ENCODE results near the gene MCM5.
"Not testable (repeated sequence)": the region's sequence is repeated elsewhere in the genome, so short reads cannot be mapped to it uniquely, and the experiment has no call there.

Gene MCM5

GRCh38 chr22:35399678-35400500 lies at the start of gene MCM5:
Gene MCM5, plus strand, starts transcription at chr22:35400140. Its CDS starts 299 bp downstream, at chr22:35400439.
- peak; percentile 91 to 93 for DNase-seq (ENCODE audit: low read depth in 2 of 2, low spot score in 1 of 2)

- DNase-seq (ENCODE audit: low read depth in 2 of 2, low spot score in 1 of 2) = peak; percentile 52 to 73
These were observed 49.1 kb upstream of the MCM5 start for GRCh38 chr22:35350539-35351503.

- DNase-seq (ENCODE audit: low read depth in 2 of 2, low spot score in 1 of 2) = no peak
These were observed 47.5 kb upstream of the MCM5 start for GRCh38 chr22:35352214-35353111.

GRCh38 chr22:35353318-35353717 lies 46.6 kb upstream of the MCM5 start:
- DNase-seq (ENCODE audit: low read depth in 2 of 2, low spot score in 1 of 2) = no peak

GRCh38 chr22:35354068-35354467 lies 45.9 kb upstream of the MCM5 start:
- DNase-seq (ENCODE audit: low read depth in 2 of 2, low spot score in 1 of 2) = no peak

- no peak for DNase-seq (ENCODE audit: low read depth in 2 of 2, low spot score in 1 of 2)
These were observed 41.9 kb upstream of the MCM5 start for GRCh38 chr22:35357883-35358621.

- DNase-seq (ENCODE audit: low read depth in 2 of 2, low spot score in 1 of 2) = no peak
These were observed 40.4 kb upstream of the MCM5 start for GRCh38 chr22:35359380-35360065.

GRCh38 chr22:35361001-35361558 lies 38.9 kb upstream of the MCM5 start:
- no peak for DNase-seq (ENCODE audit: low read depth in 2 of 2, low spot score in 1 of 2)

GRCh38 chr22:35363566-35364086 lies 36.3 kb upstream of the MCM5 start:
- no peak for DNase-seq (ENCODE audit: low read depth in 2 of 2, low spot score in 1 of 2)

- not testable (repeated sequence) for DNase-seq (ENCODE audit: low read depth in 2 of 2, low spot score in 1 of 2)
These were observed 35.7 kb upstream of the MCM5 start for GRCh38 chr22:35364230-35364629.

GRCh38 chr22:35367331-35367886 lies 32.5 kb upstream of the MCM5 start:
- no peak for DNase-seq (ENCODE audit: low read depth in 2 of 2, low spot score in 1 of 2)

GRCh38 chr22:35368386-35368785 lies 31.6 kb upstream of the MCM5 start:
- no peak for DNase-seq (ENCODE audit: low read depth in 2 of 2, low spot score in 1 of 2)

GRCh38 chr22:35369996-35370395 lies 29.9 kb upstream of the MCM5 start:
- DNase-seq (ENCODE audit: low read depth in 2 of 2, low spot score in 1 of 2) = no peak

- DNase-seq (ENCODE audit: low read depth in 2 of 2, low spot score in 1 of 2) = no peak
These were observed 26.2 kb upstream of the MCM5 start for GRCh38 chr22:35373781-35374180.

GRCh38 chr22:35375031-35375430 lies 24.9 kb upstream of the MCM5 start:
- no peak for DNase-seq (ENCODE audit: low read depth in 2 of 2, low spot score in 1 of 2)

GRCh38 chr22:35375526-35375925 lies 24.4 kb upstream of the MCM5 start:
- no peak for DNase-seq (ENCODE audit: low read depth in 2 of 2, low spot score in 1 of 2)

GRCh38 chr22:35376728-35377472 lies 23.0 kb upstream of the MCM5 start:
- DNase-seq (ENCODE audit: low read depth in 2 of 2, low spot score in 1 of 2) = no peak

GRCh38 chr22:35377735-35378134 lies 22.2 kb upstream of the MCM5 start:
- no peak for DNase-seq (ENCODE audit: low read depth in 2 of 2, low spot score in 1 of 2)
